HCT116 (cell line): ENCODE measurements around the gene HCST.

Experiments
- POLR2A ChIP-seq: IDR thresholded peaks from 2 replicates; pipeline ENCODE4 v1.7.0; 2011; ENCODE audit warnings: borderline replicate concordance; ENCODE audit not compliant: insufficient read depth, insufficient read length; ENCODE audit errors: extremely low read depth
- RAD21 ChIP-seq: IDR thresholded peaks from 2 replicates; pipeline ENCODE4 v1.6.1; 2012; ENCODE audit warnings: low read depth, mild to moderate bottlenecking
- TF ChIP-seq, protein P1 (sequence below), 3 experiments: fragments of 200-600 bp in 1 of 3; sonication (generic) in 1 of 3; IDR thresholded peaks in 2 of 3; conservative IDR thresholded peaks in 1 of 3; 2 replicates each; pipeline ENCODE4 v1.5.1; 2012 to 2017; ENCODE audit warnings: low read depth in 2 of 3, low read length in 2 of 3, antibody characterized with exemption in 1 of 3, borderline replicate concordance in 1 of 3, control low read depth in 1 of 3, mild to moderate bottlenecking in 1 of 3, mixed read lengths in 1 of 3, mixed run types in 1 of 3, moderate library complexity in 1 of 3; ENCODE audit not compliant: insufficient read depth in 1 of 3

DNA sequence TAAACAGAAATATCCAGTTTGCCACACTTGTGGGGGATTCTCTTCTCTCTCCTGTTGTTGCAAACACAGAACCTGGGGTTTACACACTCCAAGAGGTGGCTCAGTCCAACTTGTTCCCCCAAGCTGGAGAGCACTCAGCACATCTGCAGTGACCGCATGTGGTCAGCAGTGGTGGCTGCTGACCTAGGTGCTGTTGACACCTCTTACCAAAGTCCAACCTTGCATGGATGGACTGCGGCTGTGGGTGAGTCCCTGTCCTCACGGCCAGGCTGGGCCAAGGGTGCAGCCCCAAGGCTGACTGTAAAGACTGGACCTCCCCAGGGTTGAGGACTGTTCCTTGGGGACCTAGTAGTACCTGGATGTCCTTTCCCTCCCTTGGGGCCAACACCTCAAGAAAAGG lies 39.9 kb downstream of the HCST start:
- TF ChIP-seq, protein P1, sequence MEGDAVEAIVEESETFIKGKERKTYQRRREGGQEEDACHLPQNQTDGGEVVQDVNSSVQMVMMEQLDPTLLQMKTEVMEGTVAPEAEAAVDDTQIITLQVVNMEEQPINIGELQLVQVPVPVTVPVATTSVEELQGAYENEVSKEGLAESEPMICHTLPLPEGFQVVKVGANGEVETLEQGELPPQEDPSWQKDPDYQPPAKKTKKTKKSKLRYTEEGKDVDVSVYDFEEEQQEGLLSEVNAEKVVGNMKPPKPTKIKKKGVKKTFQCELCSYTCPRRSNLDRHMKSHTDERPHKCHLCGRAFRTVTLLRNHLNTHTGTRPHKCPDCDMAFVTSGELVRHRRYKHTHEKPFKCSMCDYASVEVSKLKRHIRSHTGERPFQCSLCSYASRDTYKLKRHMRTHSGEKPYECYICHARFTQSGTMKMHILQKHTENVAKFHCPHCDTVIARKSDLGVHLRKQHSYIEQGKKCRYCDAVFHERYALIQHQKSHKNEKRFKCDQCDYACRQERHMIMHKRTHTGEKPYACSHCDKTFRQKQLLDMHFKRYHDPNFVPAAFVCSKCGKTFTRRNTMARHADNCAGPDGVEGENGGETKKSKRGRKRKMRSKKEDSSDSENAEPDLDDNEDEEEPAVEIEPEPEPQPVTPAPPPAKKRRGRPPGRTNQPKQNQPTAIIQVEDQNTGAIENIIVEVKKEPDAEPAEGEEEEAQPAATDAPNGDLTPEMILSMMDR (IDR thresholded peaks at IDR 0.05 in 2 of 3, conservative IDR thresholded peaks at IDR 0.05 in 1 of 3; ENCODE audit: borderline replicate concordance in 1 of 3, insufficient read depth in 1 of 3, low read depth in 2 of 3, low read length in 2 of 3) = no peak
- TF ChIP-seq RAD21 (no peak), POLR2A (no peak)
